IPS-20b (cell line): ENCODE measurements around the gene FAM217A.

Source experiments
- H3K27ac ChIP-seq: one replicate; pipeline ENCODE4 v1.5.1; 2013; ENCODE audit warnings: low read length
- H3K27me3 ChIP-seq: 2 replicates; pipeline ENCODE4 v1.6.1; 2013; ENCODE audit warnings: mild to moderate bottlenecking, low read length, inconsistent platforms; ENCODE audit not compliant: insufficient read depth
- H3K36me3 ChIP-seq: 2 replicates; pipeline ENCODE4 v1.6.1; 2013; ENCODE audit warnings: low read depth, mild to moderate bottlenecking, inconsistent platforms, low read length, moderate library complexity; ENCODE audit not compliant: insufficient read depth
- H3K4me1 ChIP-seq: 2 replicates; pipeline ENCODE4 v1.6.1; 2013; ENCODE audit warnings: mild to moderate bottlenecking, control low read depth, inconsistent platforms, low read length, moderate library complexity; ENCODE audit not compliant: insufficient read depth
- H3K4me3 ChIP-seq: 2 replicates; pipeline ENCODE4 v1.5.1; 2013; ENCODE audit warnings: mild to moderate bottlenecking, low read length, inconsistent platforms
- H3K9ac ChIP-seq: 2 replicates; pipeline ENCODE4 v1.6.1; 2013; ENCODE audit warnings: low read depth, mild to moderate bottlenecking, inconsistent platforms, low read length, moderate library complexity
- H3K9me3 ChIP-seq: 2 replicates; pipeline ENCODE4 v1.6.1; 2013; ENCODE audit warnings: mild to moderate bottlenecking, low read depth, low read length, inconsistent platforms; ENCODE audit not compliant: insufficient read depth

The FAM217A gene

GRCh38 chr6:4074478-4075235, 4.3 kb downstream of the FAM217A start:
- Histone ChIP-seq H3K9ac (no peak overlapping the region), H3K27ac (no peak overlapping the region), H3K36me3 (no peaks in the 10 kb centered on the region), H3K4me1 (no peaks in the 10 kb centered on the region), H3K9me3 (no peaks in the 10 kb centered on the region), H3K4me3 (no peak overlapping the region), H3K27me3 (no peaks in the 10 kb centered on the region)

- Histone ChIP-seq H3K9me3 (no peaks in the 10 kb centered on the region), H3K9ac (no peak overlapping the region), H3K4me1 (peaks cover 4% of the 10 kb centered on the region; the same call in 1 of the 2 replicates), H3K27ac (no peak overlapping the region), H3K36me3 (no peaks in the 10 kb centered on the region), H3K4me3 (no peak overlapping the region), H3K27me3 (no peaks in the 10 kb centered on the region)
These were observed 7.6 kb downstream of the FAM217A start for GRCh38 chr6:4071330-4071729.

- H3K36me3 ChIP-seq: peaks cover 16% of the 10 kb centered on the region
- peaks cover 4% of the 10 kb centered on the region; the same call in 1 of the 2 replicates for H3K4me1 ChIP-seq
- no peak overlapping the region for H3K9ac ChIP-seq
- H3K27ac ChIP-seq: no peak overlapping the region
- H3K9me3 ChIP-seq: no peaks in the 10 kb centered on the region
- no peak overlapping the region for H3K4me3 ChIP-seq
- no peaks in the 10 kb centered on the region for H3K27me3 ChIP-seq
These were observed 9.7 kb downstream of the FAM217A start for GRCh38 chr6:4069199-4069598.

GRCh38 chr6:4067673-4068072, 11.3 kb downstream of the FAM217A start:
- Histone ChIP-seq H3K36me3 (peaks cover 31% of the 10 kb centered on the region), H3K4me3 (no peak overlapping the region)

GRCh38 chr6:4066029-4066755, 12.7 kb downstream of the FAM217A start:
- Histone ChIP-seq H3K27ac (no peak overlapping the region), H3K4me3 (no peak overlapping the region), H3K27me3 (no peaks in the 10 kb centered on the region), H3K9me3 (no peaks in the 10 kb centered on the region), H3K9ac (no peak overlapping the region), H3K36me3 (peaks cover 46% of the 10 kb centered on the region), H3K4me1 (peaks cover 4% of the 10 kb centered on the region; the same call in 1 of the 2 replicates)

More at GRCh38 chr6:4067673-4068072, 11.3 kb downstream of the FAM217A start:
- no peak overlapping the region for H3K27ac ChIP-seq
- H3K4me1 ChIP-seq: peaks cover 4% of the 10 kb centered on the region; the same call in 1 of the 2 replicates
- H3K9ac ChIP-seq: no peak overlapping the region
- H3K27me3 ChIP-seq: no peaks in the 10 kb centered on the region
- H3K9me3 ChIP-seq: no peaks in the 10 kb centered on the region

GRCh38 chr6:4059115-4059777, 19.7 kb downstream of the FAM217A start:
- Histone ChIP-seq H3K36me3 (peaks cover 100% of the 10 kb centered on the region), H3K9me3 (no peaks in the 10 kb centered on the region), H3K4me1 (no peaks in the 10 kb centered on the region), H3K9ac (no peak overlapping the region), H3K4me3 (no peak overlapping the region), H3K27ac (no peak overlapping the region), H3K27me3 (no peaks in the 10 kb centered on the region)

- H3K9ac ChIP-seq: no peak overlapping the region
- H3K27me3 ChIP-seq: no peaks in the 10 kb centered on the region
- no peaks in the 10 kb centered on the region for H3K4me1 ChIP-seq
- no peak overlapping the region for H3K27ac ChIP-seq
- H3K9me3 ChIP-seq: no peaks in the 10 kb centered on the region
- H3K36me3 ChIP-seq: peaks cover 100% of the 10 kb centered on the region
- H3K4me3 ChIP-seq: no peak overlapping the region
These were observed 21.9 kb downstream of the FAM217A start for GRCh38 chr6:4057036-4057435.

GRCh38 chr6:4055420-4056041, 23.4 kb downstream of the FAM217A start:
- Histone ChIP-seq H3K9me3 (no peaks in the 10 kb centered on the region), H3K36me3 (peaks cover 100% of the 10 kb centered on the region), H3K27me3 (no peaks in the 10 kb centered on the region), H3K4me3 (no peak overlapping the region), H3K27ac (no peak overlapping the region), H3K9ac (no peak overlapping the region), H3K4me1 (no peaks in the 10 kb centered on the region)

GRCh38 chr6:4049246-4049645, 29.7 kb downstream of the FAM217A start:
- no peak overlapping the region for H3K27ac ChIP-seq
- H3K4me1 ChIP-seq: no peaks in the 10 kb centered on the region
- no peaks in the 10 kb centered on the region for H3K27me3 ChIP-seq
- H3K36me3 ChIP-seq: peaks cover 96% of the 10 kb centered on the region
- H3K9ac ChIP-seq: no peak overlapping the region
- no peaks in the 10 kb centered on the region for H3K9me3 ChIP-seq
- H3K4me3 ChIP-seq: no peak overlapping the region

GRCh38 chr6:4041480-4041879, 37.5 kb downstream of the FAM217A start:
- Histone ChIP-seq H3K4me1 (no peaks in the 10 kb centered on the region), H3K27ac (no peak overlapping the region), H3K36me3 (peaks cover 97% of the 10 kb centered on the region), H3K27me3 (no peaks in the 10 kb centered on the region), H3K9me3 (no peaks in the 10 kb centered on the region), H3K9ac (no peak overlapping the region), H3K4me3 (no peak overlapping the region)

GRCh38 chr6:4039348-4039747, 39.6 kb downstream of the FAM217A start:
- H3K36me3 ChIP-seq: peaks cover 87% of the 10 kb centered on the region
- H3K4me1 ChIP-seq: no peaks in the 10 kb centered on the region
- no peak overlapping the region for H3K27ac ChIP-seq
- H3K9ac ChIP-seq: no peak overlapping the region
- no peaks in the 10 kb centered on the region for H3K27me3 ChIP-seq
- H3K4me3 ChIP-seq: no peak overlapping the region
- H3K9me3 ChIP-seq: no peaks in the 10 kb centered on the region
